Smooth muscle cell (in vitro differentiated cells): ENCODE data around the gene CDHR2. TPM values are rescaled to one million over a fixed set of nuclear protein-coding genes. Genes with fewer than 3 reads are reported as not detected.

Experiments used
- DNase-seq: peaks from one replicate; lab custom pipeline; 2025; ENCODE audit not compliant: unreplicated experiment; lab: John Stamatoyannopoulos, UW
- H2AFZ ChIP-seq: fragments of 200-600 bp; sonication (generic); 2 replicates; pipeline ENCODE4 v1.6.0; 2016; ENCODE audit warnings: antibody characterized with exemption, low read depth, mild to moderate bottlenecking
- H3F3A ChIP-seq: fragments of 200-600 bp; sonication (generic); 2 replicates; pipeline ENCODE4 v1.6.0; 2017; ENCODE audit warnings: antibody characterized with exemption, low read depth
- H3K27ac ChIP-seq: fragments of 200-600 bp; sonication (generic); 2 replicates; pipeline ENCODE4 v1.5.1; 2016; ENCODE audit warnings: low read depth, mild to moderate bottlenecking
- H3K27me3 ChIP-seq: fragments of 200-600 bp; sonication (generic); 2 replicates; pipeline ENCODE4 v1.6.1; 2016; ENCODE audit warnings: low read depth, mild to moderate bottlenecking
- H3K36me3 ChIP-seq: fragments of 200-600 bp; sonication (generic); 2 replicates; pipeline ENCODE4 v1.5.1; 2016; ENCODE audit warnings: low read depth
- H3K4me1 ChIP-seq: fragments of 200-600 bp; sonication (generic); 2 replicates; pipeline ENCODE4 v1.5.1; 2016; ENCODE audit warnings: low read depth
- H3K4me2 ChIP-seq: fragments of 200-600 bp; sonication (generic); 2 replicates; pipeline ENCODE4 v1.6.0; 2016; ENCODE audit warnings: mild to moderate bottlenecking
- H3K4me3 ChIP-seq: fragments of 200-600 bp; sonication (generic); 2 replicates; pipeline ENCODE4 v1.5.1; 2016; ENCODE audit warnings: mild to moderate bottlenecking
- H3K79me2 ChIP-seq: fragments of 200-600 bp; sonication (generic); 2 replicates; pipeline ENCODE4 v1.6.0; 2016; ENCODE audit warnings: low read depth, mild to moderate bottlenecking
- H3K9ac ChIP-seq: fragments of 200-600 bp; sonication (generic); 2 replicates; pipeline ENCODE4 v1.6.0; 2016; ENCODE audit warnings: low read depth
- H3K9me3 ChIP-seq: fragments of 200-600 bp; sonication (generic); replicated peaks from 2 replicates; pipeline ENCODE4 v1.5.1; 2016; ENCODE audit warnings: low read depth
- H4K20me1 ChIP-seq: fragments of 200-600 bp; sonication (generic); 2 replicates; pipeline ENCODE4 v1.6.0; 2016; ENCODE audit warnings: low read depth
- WGBS: methylation state at CpG from one replicate; pipeline ENCODE4 v1.1.7; 2016; ENCODE audit warnings: low lambda C conversion rate; 5-methylcytosine and 5-hydroxymethylcytosine counted together
- polyA plus RNA-seq: library from polyadenylated mRNA; unstranded; fragments of >200 nt; fragmentation: Nextera tagmentation; extraction: Ambion mirVana; gene quantifications from 2 replicates; pipeline ENCODE4 v1.2.1, GENCODE V29; 2016
- total RNA-seq: library from RNA; depleted of rRNA; stranded (reverse); fragments of >200 nt; gene quantifications from 2 replicates; pipeline ENCODE4 v1.2.3, GENCODE V29; 2014
- TF ChIP-seq, protein P1 (sequence below): fragments of 200-600 bp; sonication (generic); IDR thresholded peaks from 2 replicates; pipeline ENCODE4 v1.5.1; 2017; ENCODE audit warnings: borderline replicate concordance, mild to moderate bottlenecking, antibody characterized with exemption; ENCODE audit not compliant: insufficient read depth, poor library complexity, severe bottlenecking

The CDHR2 gene
- total and polyA plus RNA-seq, 2 experiments from 2014 or later: 0.13 TPM; not detected in 1

- Histone ChIP-seq H3K27me3 (no peaks in the 10 kb centered on the region), H3K4me1 (no peaks in the 10 kb centered on the region), H3F3A (no peaks in the 10 kb centered on the region), H3K4me2 (no peak overlapping the region), H3K9ac (no peak overlapping the region), H4K20me1 (no peaks in the 10 kb centered on the region), H3K36me3 (peaks cover 15% of the 10 kb centered on the region), H3K4me3 (no peak overlapping the region), H3K27ac (no peak overlapping the region), H3K9me3 (no peaks in the 10 kb centered on the region), H3K79me2 (no peaks in the 10 kb centered on the region), H2AFZ (no peak overlapping the region)
- TF ChIP-seq, protein P1, sequence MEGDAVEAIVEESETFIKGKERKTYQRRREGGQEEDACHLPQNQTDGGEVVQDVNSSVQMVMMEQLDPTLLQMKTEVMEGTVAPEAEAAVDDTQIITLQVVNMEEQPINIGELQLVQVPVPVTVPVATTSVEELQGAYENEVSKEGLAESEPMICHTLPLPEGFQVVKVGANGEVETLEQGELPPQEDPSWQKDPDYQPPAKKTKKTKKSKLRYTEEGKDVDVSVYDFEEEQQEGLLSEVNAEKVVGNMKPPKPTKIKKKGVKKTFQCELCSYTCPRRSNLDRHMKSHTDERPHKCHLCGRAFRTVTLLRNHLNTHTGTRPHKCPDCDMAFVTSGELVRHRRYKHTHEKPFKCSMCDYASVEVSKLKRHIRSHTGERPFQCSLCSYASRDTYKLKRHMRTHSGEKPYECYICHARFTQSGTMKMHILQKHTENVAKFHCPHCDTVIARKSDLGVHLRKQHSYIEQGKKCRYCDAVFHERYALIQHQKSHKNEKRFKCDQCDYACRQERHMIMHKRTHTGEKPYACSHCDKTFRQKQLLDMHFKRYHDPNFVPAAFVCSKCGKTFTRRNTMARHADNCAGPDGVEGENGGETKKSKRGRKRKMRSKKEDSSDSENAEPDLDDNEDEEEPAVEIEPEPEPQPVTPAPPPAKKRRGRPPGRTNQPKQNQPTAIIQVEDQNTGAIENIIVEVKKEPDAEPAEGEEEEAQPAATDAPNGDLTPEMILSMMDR: no peak
- no peak for DNase-seq
- WGBS: 100% methylated on average over 2 of the region's 2 CpGs
These were observed 41.2 kb upstream of the CDHR2 start for GRCh38 chr5:176507911-176508310.

DNA sequence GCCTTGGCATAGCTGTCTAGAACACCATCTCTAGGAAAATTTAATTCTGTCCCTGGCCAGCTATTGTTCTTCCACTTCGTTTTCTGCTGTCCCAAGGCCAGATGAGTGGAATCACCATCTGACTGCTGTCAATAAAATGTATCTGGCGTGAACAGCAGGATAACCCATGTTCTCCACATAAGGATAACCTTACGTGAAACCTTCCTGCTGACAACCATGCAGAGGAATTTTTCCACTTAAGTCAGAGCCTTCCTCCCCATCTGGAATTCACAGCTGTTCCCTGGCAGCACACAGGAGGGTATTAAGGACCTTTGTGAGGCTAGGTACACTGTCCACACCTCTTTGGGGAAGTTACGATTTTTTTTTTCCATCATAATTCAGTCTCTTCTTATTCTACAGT, 40.5 kb upstream of the CDHR2 start:
- Histone ChIP-seq H4K20me1 (no peaks in the 10 kb centered on the region), H3K4me2 (no peak overlapping the region), H3F3A (no peaks in the 10 kb centered on the region), H3K36me3 (peaks cover 15% of the 10 kb centered on the region), H3K4me1 (no peaks in the 10 kb centered on the region), H3K27ac (no peak overlapping the region), H3K27me3 (no peaks in the 10 kb centered on the region), H3K9me3 (no peaks in the 10 kb centered on the region), H3K9ac (no peak overlapping the region), H2AFZ (no peak overlapping the region), H3K4me3 (no peak overlapping the region), H3K79me2 (no peaks in the 10 kb centered on the region)
- TF ChIP-seq, protein P1: no peak
- no peak for DNase-seq
- 81% methylated on average over 4 of the region's 4 CpGs for WGBS

GRCh38 chr5:176513788-176514187, 35.4 kb upstream of the CDHR2 start:
- 90% methylated on average over 12 of the region's 12 CpGs for WGBS
- no peak overlapping the region for H3K27ac ChIP-seq
- no peaks in the 10 kb centered on the region for H3K79me2 ChIP-seq
- H3K4me3 ChIP-seq: no peak overlapping the region
- H2AFZ ChIP-seq: no peak overlapping the region
- H3K4me1 ChIP-seq: no peaks in the 10 kb centered on the region
- H3F3A ChIP-seq: no peaks in the 10 kb centered on the region
- no peak overlapping the region for H3K4me2 ChIP-seq
- DNase-seq: no peak
- H3K9ac ChIP-seq: no peak overlapping the region
- no peaks in the 10 kb centered on the region for H3K27me3 ChIP-seq
- TF ChIP-seq, protein P1: no peak
- H3K9me3 ChIP-seq: no peaks in the 10 kb centered on the region
- H4K20me1 ChIP-seq: no peaks in the 10 kb centered on the region
- H3K36me3 ChIP-seq: no peaks in the 10 kb centered on the region

GRCh38 chr5:176514244-176514950, 34.7 kb upstream of the CDHR2 start:
- Histone ChIP-seq H3K79me2 (no peaks in the 10 kb centered on the region), H3K9me3 (no peaks in the 10 kb centered on the region), H3F3A (no peaks in the 10 kb centered on the region), H2AFZ (no peak overlapping the region), H4K20me1 (no peaks in the 10 kb centered on the region), H3K4me1 (no peaks in the 10 kb centered on the region), H3K27me3 (no peaks in the 10 kb centered on the region), H3K4me3 (no peak overlapping the region), H3K27ac (no peak overlapping the region), H3K9ac (no peak overlapping the region), H3K4me2 (no peak overlapping the region), H3K36me3 (no peaks in the 10 kb centered on the region)
- no peak for DNase-seq
- 92% methylated on average over 11 of the region's 11 CpGs for WGBS
- TF ChIP-seq, protein P1: no peak
